Stimulated activated naive CD8-positive, alpha-beta T cell treated with anti-CD3 and anti-CD28 coated beads, Interleukin-15, amount 100 ng/mL, for 72 hours (primary cell): Measurements from ENCODE around the gene PNMA8C.
"Not testable (repeated sequence)": the region's sequence is repeated elsewhere in the genome, so short reads cannot be mapped to it uniquely, and the experiment has no call there.

Source experiments
- ATAC-seq: fragments of 150-1000 bp; cut with Tn5 transposase; 2 replicates; pipeline ENCODE4 v1.10.0; 2021; ENCODE audit warnings: mild to moderate bottlenecking, moderate library complexity
- DNase-seq, 2 donors: peaks; one replicate each; pipeline ENCODE4 v3.0.0; 2021 to 2022
- H3K27ac Mint-ChIP-seq, 2 donors: one replicate each; pipeline ENCODE4 v1.8.0; 2022; ENCODE audit warnings: mild to moderate bottlenecking in 2 of 2, mixed read lengths in 2 of 2, moderate library complexity in 2 of 2
- H3K27me3 Mint-ChIP-seq: one replicate; pipeline ENCODE4 v1.8.0; 2022; ENCODE audit warnings: mixed read lengths
- H3K4me1 Mint-ChIP-seq: one replicate; pipeline ENCODE4 v1.8.0; 2022; ENCODE audit warnings: mild to moderate bottlenecking, mixed read lengths
- H3K4me3 Mint-ChIP-seq, 2 donors: one replicate each; pipeline ENCODE4 v1.8.0; 2022; ENCODE audit warnings: mild to moderate bottlenecking in 2 of 2, mixed read lengths in 2 of 2, moderate library complexity in 1 of 2
- H3K9me3 Mint-ChIP-seq, 2 donors: one replicate each; pipeline ENCODE4 v1.8.0; 2022; ENCODE audit warnings: mixed read lengths in 2 of 2

PNMA8C gene

DNA sequence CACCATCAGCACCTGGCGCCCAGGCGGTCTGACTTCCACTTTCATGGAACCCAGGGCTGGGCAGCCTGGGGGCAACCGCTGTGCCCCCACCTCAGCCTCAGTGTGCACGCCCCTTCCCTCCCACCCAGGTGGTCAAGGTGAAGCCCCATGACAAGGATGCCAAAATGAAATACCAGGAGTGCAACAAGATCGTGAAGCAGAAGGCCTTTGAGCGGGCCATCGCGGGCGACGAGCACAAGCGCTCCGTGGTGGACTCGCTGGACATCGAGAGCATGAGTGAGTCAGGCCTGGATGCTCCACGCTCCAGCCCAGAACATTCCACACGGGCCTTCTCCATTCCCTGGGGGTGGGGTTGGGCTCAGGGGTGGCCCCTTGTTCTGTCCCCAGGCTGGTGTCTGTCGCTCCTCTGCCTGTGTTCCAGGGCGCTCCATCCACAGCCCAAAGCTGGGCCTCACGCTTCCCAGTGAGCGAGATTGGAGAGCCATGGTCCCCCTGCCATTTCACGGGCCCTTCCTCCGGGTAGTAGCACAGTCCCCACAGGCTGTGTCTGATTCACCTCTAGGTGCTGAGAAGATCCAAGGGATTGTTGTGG, 53.2 kb downstream of the PNMA8C start:
- not testable (repeated sequence) for H3K27me3 Mint-ChIP-seq, H3K4me3 Mint-ChIP-seq, H3K9me3 Mint-ChIP-seq, ATAC-seq, DNase-seq
- H3K4me1 Mint-ChIP-seq, result peaks cover 14% of the 10 kb centered on the region
- peak overlapping the region in 1 of 2 donors; percentile 7 for H3K27ac Mint-ChIP-seq
